Coronary artery (tissue), 2 donors: ENCODE data around the gene MTCL3.

Experiments used
- DNase-seq: peaks from one replicate; pipeline ENCODE4 v3.0.0-alpha.2; 2017; ENCODE audit warnings: low spot score
- H3K27ac ChIP-seq, 2 donors: fragments of 200-600 bp; sonication (generic); one replicate each; pipeline ENCODE4 v1.5.1; 2016 to 2019
- H3K4me3 ChIP-seq: fragments of 200-600 bp; sonication (generic); 2 replicates; pipeline ENCODE4 v1.5.1; 2016; ENCODE audit warnings: mild to moderate bottlenecking, moderate library complexity
- CTCF ChIP-seq: fragments of 200-600 bp; sonication (generic); IDR thresholded peaks from one replicate; pipeline ENCODE4 v1.5.1; 2019; ENCODE audit warnings: antibody characterized with exemption

MTCL3 gene

GRCh38 chr6:127484212-127484863, 34.8 kb downstream of the MTCL3 start:
- H3K4me3 ChIP-seq: peak overlapping the region; percentile 20
- no peak for TF ChIP-seq CTCF
- DNase-seq: no peak
- H3K27ac ChIP-seq: no peak overlapping the region

DNA sequence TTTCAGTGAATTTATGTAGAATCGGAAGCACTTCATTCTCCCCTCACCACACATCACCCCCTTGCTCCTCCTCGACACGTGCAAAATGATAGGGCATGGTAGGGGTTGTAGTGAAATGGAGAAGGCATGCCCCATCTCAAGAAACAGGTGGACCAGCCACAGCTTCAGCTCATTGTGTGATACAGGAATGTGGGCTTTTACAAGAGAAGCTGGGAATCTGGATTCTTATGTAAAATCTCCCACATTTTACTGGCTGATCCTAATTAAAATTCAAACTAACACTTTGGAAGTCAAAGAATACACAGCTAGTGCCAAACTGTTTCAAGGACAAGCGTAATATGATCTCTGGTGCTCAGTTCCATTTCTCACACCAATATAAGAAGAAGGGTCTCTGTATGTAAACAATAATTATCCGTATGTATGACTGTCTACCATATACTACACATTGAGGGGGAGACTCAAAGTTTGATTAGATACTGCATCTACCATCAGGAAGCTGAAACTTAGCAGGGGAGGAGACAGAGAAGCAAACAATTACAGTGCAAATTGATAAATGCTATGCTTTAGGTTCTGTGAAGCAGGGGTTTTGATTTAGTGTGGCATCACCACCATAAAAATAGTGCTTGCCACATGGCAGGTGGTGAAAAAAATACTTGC, 35.6 kb downstream of the MTCL3 start:
- Histone ChIP-seq H3K4me3 (peak overlapping the region; percentile 20), H3K27ac (no peak overlapping the region)
- TF ChIP-seq CTCF: no peak
- DNase-seq: no peak

GRCh38 chr6:127482325-127482724, 36.8 kb downstream of the MTCL3 start:
- no peak overlapping the region for H3K4me3 ChIP-seq
- no peak for DNase-seq
- no peak for TF ChIP-seq CTCF
- H3K27ac ChIP-seq: no peak overlapping the region

DNA sequence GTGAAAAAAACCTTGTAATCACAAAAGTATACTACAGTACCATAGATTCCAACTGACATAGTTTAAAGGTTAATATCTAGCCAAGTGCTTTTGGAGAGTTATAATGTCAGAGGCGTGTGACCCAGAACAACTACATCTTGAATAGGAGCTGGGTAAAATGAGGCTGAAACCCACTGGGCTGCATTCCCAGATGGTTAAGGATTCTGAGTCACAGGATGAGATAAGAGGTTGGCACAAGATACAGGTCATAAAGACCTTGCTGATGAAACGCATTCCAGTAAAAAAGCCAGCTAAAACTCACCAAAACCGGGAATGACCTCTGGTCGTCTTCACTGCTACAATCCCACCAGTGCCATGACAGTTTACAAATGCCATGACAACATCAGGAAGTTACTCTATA, 37.5 kb downstream of the MTCL3 start:
- Histone ChIP-seq H3K27ac (no peak overlapping the region), H3K4me3 (no peak overlapping the region)
- no peak for TF ChIP-seq CTCF
- DNase-seq: no peak

DNA sequence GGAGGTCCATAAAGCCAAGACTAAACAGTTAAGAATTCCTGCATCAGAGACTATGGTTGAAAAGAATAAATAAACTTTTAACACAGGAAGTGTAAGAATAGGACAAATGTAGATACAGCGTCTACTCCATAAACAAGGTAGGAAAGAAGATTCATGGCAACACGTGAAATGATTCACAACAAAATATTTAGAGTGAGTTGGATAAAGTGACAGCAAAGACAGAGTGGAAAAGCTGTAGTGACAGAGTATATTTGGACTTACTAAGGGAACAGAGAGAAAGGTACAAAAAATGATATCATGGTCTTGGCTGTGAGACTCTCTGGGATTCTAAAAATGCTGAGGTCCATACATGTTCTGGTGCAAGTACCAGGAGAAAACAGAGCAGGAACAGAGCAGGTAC, 38.0 kb downstream of the MTCL3 start:
- H3K4me3 ChIP-seq: no peak overlapping the region
- no peak for DNase-seq
- H3K27ac ChIP-seq: no peak overlapping the region
- TF ChIP-seq CTCF: no peak

DNA sequence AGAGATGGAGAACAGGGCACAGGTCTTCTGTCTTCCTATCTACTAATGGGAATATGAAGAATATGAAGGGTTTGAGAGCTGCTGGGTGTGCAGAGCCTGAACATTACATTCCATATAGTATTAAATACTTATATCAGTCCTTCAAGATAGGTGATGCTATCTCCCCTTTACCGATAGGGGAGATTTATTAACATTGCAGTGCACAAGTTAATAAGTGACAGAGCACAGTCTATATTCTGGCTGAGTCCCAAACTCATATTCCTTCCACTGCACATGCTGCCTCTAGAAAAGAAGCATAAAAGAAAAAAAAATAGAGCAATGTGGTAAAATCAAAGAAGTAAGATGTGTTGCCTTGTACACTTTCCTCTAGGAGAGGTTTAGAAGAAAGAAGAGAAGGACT, 41.5 kb downstream of the MTCL3 start:
- TF ChIP-seq CTCF: no peak
- DNase-seq: no peak
- H3K27ac ChIP-seq: no peak overlapping the region
- no peak overlapping the region for H3K4me3 ChIP-seq

DNA sequence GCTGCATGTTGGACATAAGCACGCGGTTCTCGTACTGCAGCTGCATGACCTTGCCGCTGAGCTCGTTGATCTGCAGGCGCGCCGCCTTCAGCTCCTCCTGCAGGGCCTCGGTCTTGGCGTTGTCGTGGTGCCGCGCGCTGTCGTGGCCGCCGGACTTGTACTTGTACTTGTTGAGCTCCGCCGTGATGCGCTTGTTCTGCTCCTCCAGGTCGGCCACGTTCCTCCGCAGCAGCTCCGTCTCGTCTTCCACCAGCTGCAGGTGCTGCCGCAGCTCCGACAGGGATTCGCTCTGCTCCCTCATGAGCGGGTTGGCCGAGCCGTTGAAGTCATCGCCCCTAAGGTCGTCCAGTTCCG, 43.3 kb downstream of the MTCL3 start:
- TF ChIP-seq CTCF: no peak
- Histone ChIP-seq H3K27ac (no peak overlapping the region), H3K4me3 (no peak overlapping the region)
- DNase-seq: no peak
